H9 (cell line): Measurements from ENCODE around the gene CYB5RL. TPM values are rescaled to one million over a fixed set of nuclear protein-coding genes. Genes with fewer than 3 reads are reported as not detected.

Experiments
- DNase-seq: peaks from one replicate; pipeline ENCODE4 v3.0.0-alpha.2; 2017
- H2AFZ ChIP-seq: one replicate; pipeline ENCODE4 v1.6.1; 2013; ENCODE audit warnings: mild to moderate bottlenecking, low read length, control low read depth, moderate library complexity
- H2AK5ac ChIP-seq: 2 replicates; pipeline ENCODE4 v1.6.1; 2013; ENCODE audit warnings: low read length, control low read depth, mixed read lengths; ENCODE audit not compliant: insufficient read length
- H2BK120ac ChIP-seq: one replicate; pipeline ENCODE4 v1.6.1; 2013; ENCODE audit warnings: low read depth, mild to moderate bottlenecking, low read length, control low read depth, inconsistent platforms; ENCODE audit not compliant: poor library complexity, severe bottlenecking
- H2BK12ac ChIP-seq: 2 replicates; pipeline ENCODE4 v1.6.1; 2013; ENCODE audit warnings: low read length, control low read depth, mixed read lengths, low read depth; ENCODE audit not compliant: insufficient read length
- H2BK15ac ChIP-seq: 2 replicates; pipeline ENCODE4 v1.6.1; 2013; ENCODE audit warnings: low read depth, low read length, control low read depth
- H2BK20ac ChIP-seq: one replicate; pipeline ENCODE4 v1.6.1; 2013; ENCODE audit warnings: low read depth, mild to moderate bottlenecking, low read length, control low read depth, inconsistent platforms; ENCODE audit not compliant: poor library complexity, severe bottlenecking
- H2BK5ac ChIP-seq: 2 replicates; pipeline ENCODE4 v1.6.1; 2013; ENCODE audit warnings: low read length, control low read depth, mixed read lengths; ENCODE audit not compliant: insufficient read length
- H3K14ac ChIP-seq: 2 replicates; pipeline ENCODE4 v1.6.1; 2013; ENCODE audit warnings: low read length, control low read depth; ENCODE audit not compliant: insufficient read depth
- H3K18ac ChIP-seq: 2 replicates; pipeline ENCODE4 v1.6.1; 2013; ENCODE audit warnings: low read depth, mild to moderate bottlenecking, mixed read lengths, low read length, control low read depth; ENCODE audit not compliant: insufficient read length
- H3K23ac ChIP-seq: 2 replicates; pipeline ENCODE4 v1.6.1; 2013; ENCODE audit warnings: low read length, control low read depth, mixed read lengths, low read depth; ENCODE audit not compliant: insufficient read length
- H3K23me2 ChIP-seq: 2 replicates; pipeline ENCODE4 v1.6.1; 2013; ENCODE audit warnings: low read depth, mild to moderate bottlenecking, mixed read lengths, low read length, control low read depth; ENCODE audit not compliant: insufficient read length, poor library complexity, severe bottlenecking
- H3K27ac ChIP-seq: 2 replicates; pipeline ENCODE4 v1.5.1; 2013; ENCODE audit warnings: low read length, control low read depth, mixed read lengths, low read depth; ENCODE audit not compliant: insufficient read length
- H3K27me3 ChIP-seq: 2 replicates; pipeline ENCODE4 v1.6.1; 2013; ENCODE audit warnings: low read length, control low read depth, inconsistent platforms; ENCODE audit not compliant: insufficient read depth
- H3K4ac ChIP-seq: 2 replicates; pipeline ENCODE4 v1.6.1; 2013; ENCODE audit warnings: low read depth, mild to moderate bottlenecking, control low read depth, inconsistent platforms, low read length, moderate library complexity
- H3K4me1 ChIP-seq: 2 replicates; pipeline ENCODE4 v1.6.1; 2013; ENCODE audit warnings: low read length, control low read depth, inconsistent platforms; ENCODE audit not compliant: insufficient read depth
- H3K4me2 ChIP-seq: 2 replicates; pipeline ENCODE4 v1.6.1; 2013; ENCODE audit warnings: low read length, control low read depth, mixed read lengths; ENCODE audit not compliant: insufficient read length, insufficient read depth
- H3K56ac ChIP-seq: 2 replicates; pipeline ENCODE4 v1.6.1; 2013; ENCODE audit warnings: low read depth, mild to moderate bottlenecking, mixed read lengths, low read length, control low read depth; ENCODE audit not compliant: insufficient read length
- H3K79me1 ChIP-seq: 2 replicates; pipeline ENCODE4 v1.6.1; 2013; ENCODE audit warnings: low read depth, mild to moderate bottlenecking, moderate library complexity, low read length, control low read depth, inconsistent platforms; ENCODE audit not compliant: insufficient read depth, poor library complexity, severe bottlenecking
- H3K79me2 ChIP-seq: 2 replicates; pipeline ENCODE4 v1.6.1; 2013; ENCODE audit warnings: low read length, control low read depth, inconsistent platforms; ENCODE audit not compliant: insufficient read depth
- H3K9ac ChIP-seq: 2 replicates; pipeline ENCODE4 v1.6.1; 2013; ENCODE audit warnings: low read length, control low read depth, mixed read lengths; ENCODE audit not compliant: insufficient read length; ENCODE audit errors: extremely low read depth
- H3K9me3 ChIP-seq: one replicate; pipeline ENCODE4 v1.6.1; 2013; ENCODE audit warnings: low read depth, low read length, inconsistent platforms; ENCODE audit not compliant: control insufficient read depth
- H3T11ph ChIP-seq: one replicate; pipeline ENCODE4 v1.6.1; 2013; ENCODE audit warnings: mild to moderate bottlenecking, low read length, control low read depth, inconsistent platforms
- H4K20me1 ChIP-seq: one replicate; pipeline ENCODE4 v1.6.1; 2013; ENCODE audit not compliant: control insufficient read depth, insufficient read length, insufficient read depth
- H4K5ac ChIP-seq: 2 replicates; pipeline ENCODE4 v1.6.1; 2013; ENCODE audit warnings: low read depth, mild to moderate bottlenecking, mixed read lengths, low read length, control low read depth; ENCODE audit not compliant: insufficient read length
- H4K8ac ChIP-seq: replicated peaks from 2 replicates; pipeline ENCODE4 v1.6.1; 2013; ENCODE audit warnings: low read length, control low read depth, mixed read lengths, low read depth; ENCODE audit not compliant: insufficient read length
- H4K91ac ChIP-seq: 2 replicates; pipeline ENCODE4 v1.6.1; 2013; ENCODE audit warnings: low read depth, mild to moderate bottlenecking, moderate library complexity, mixed read lengths, low read length, control low read depth; ENCODE audit not compliant: insufficient read length
- H3K27ac Mint-ChIP-seq, 3 experiments: 2 replicates in 2 of 3; 3 replicates in 1 of 3; pipeline ENCODE4 v1.8.0; 2020 to 2021; ENCODE audit warnings: mixed read lengths in 3 of 3, mild to moderate bottlenecking in 1 of 3, moderate library complexity in 1 of 3
- H3K27me3 Mint-ChIP-seq: 2 replicates; pipeline ENCODE4 v1.8.0; 2021; ENCODE audit warnings: low read depth, mild to moderate bottlenecking, moderate library complexity, mixed read lengths
- H3K36me3 Mint-ChIP-seq, 3 experiments: 2 replicates in 2 of 3; 3 replicates in 1 of 3; pipeline ENCODE4 v1.8.0; 2020 to 2021; ENCODE audit warnings: low read depth in 3 of 3, mixed read lengths in 3 of 3; ENCODE audit not compliant: insufficient read depth in 1 of 3
- H3K4me1 Mint-ChIP-seq, 2 experiments: 2 replicates each; pipeline ENCODE4 v1.8.0; 2020; ENCODE audit warnings: mixed read lengths in 2 of 2
- H3K4me3 Mint-ChIP-seq, 2 experiments: 2 replicates in 1 of 2; 3 replicates in 1 of 2; pipeline ENCODE4 v1.8.0; 2020 to 2021; ENCODE audit warnings: mild to moderate bottlenecking in 2 of 2, mixed read lengths in 2 of 2, moderate library complexity in 1 of 2
- H3K9me3 Mint-ChIP-seq, 2 experiments: 2 replicates in 1 of 2; 3 replicates in 1 of 2; pipeline ENCODE4 v1.8.0; 2020; ENCODE audit warnings: mild to moderate bottlenecking in 2 of 2, mixed read lengths in 2 of 2, moderate library complexity in 1 of 2
- CTCF ChIP-seq: fragments of 200-600 bp; sonication (generic); conservative IDR thresholded peaks from 3 replicates; pipeline ENCODE4 v1.8.0; 2021; ENCODE audit warnings: antibody characterized with exemption, mild to moderate bottlenecking
- WGBS: extraction: QIAGEN DNeasy Blood & Tissue Kit; methylation state at CpG from one replicate; pipeline ENCODE4 v1.1.7; 2013; ENCODE audit warnings: missing lambda C conversion rate, low lambda C conversion rate, mixed read lengths; ENCODE audit not compliant: insufficient read length; ENCODE audit errors: extremely low coverage; 5-methylcytosine and 5-hydroxymethylcytosine counted together
- total RNA-seq: library from RNA; stranded (reverse); gene quantifications from 2 replicates; pipeline ENCODE4 v1.2.1, GENCODE V29; 2021

Gene CYB5RL
- total RNA-seq, 1 experiment from 2014 or later = 12.6 TPM

- Histone ChIP-seq H3T11ph (no peak overlapping the region), H4K8ac (no peak overlapping the region), H4K20me1 (no peaks in the 10 kb centered on the region), H3K18ac (no peak overlapping the region), H3K79me1 (no peaks in the 10 kb centered on the region), H2BK12ac (no peak overlapping the region), H3K79me2 (no peaks in the 10 kb centered on the region), H3K14ac (no peak overlapping the region), H4K91ac (no peak overlapping the region), H3K9ac (no peak overlapping the region), H3K4ac (no peak overlapping the region), H4K5ac (no peak overlapping the region), H3K4me2 (no peak overlapping the region), H3K4me1 (no peaks in the 10 kb centered on the region), H3K27ac (no peak overlapping the region), H3K56ac (no peak overlapping the region), H2AK5ac (no peak overlapping the region), H2BK5ac (no peak overlapping the region), H3K9me3 (no peaks in the 10 kb centered on the region), H3K23ac (no peak overlapping the region), H2BK15ac (no peak overlapping the region), H2BK120ac (no peak overlapping the region), H3K27me3 (no peaks in the 10 kb centered on the region), H2AFZ (no peak overlapping the region), H2BK20ac (no peak overlapping the region), H3K23me2 (no peaks in the 10 kb centered on the region)
- no peak overlapping the region for H3K4me3 Mint-ChIP-seq
- no peak for DNase-seq
- H3K4me1 Mint-ChIP-seq = peaks cover 32 to 38% of the 10 kb centered on the region in 2 experiments
- peaks cover 2% of the 10 kb centered on the region; the same call in 1 of the 2 replicates for H3K27me3 Mint-ChIP-seq
- H3K9me3 Mint-ChIP-seq = no peaks in the 10 kb centered on the region
- H3K36me3 Mint-ChIP-seq = peaks cover 7 to 29% (median 26%) of the 10 kb centered on the region in 3 experiments; a peak in 6 of 7 replicates
- TF ChIP-seq CTCF = no peak
- 100% methylated on average over 2 of the region's 6 CpGs for whole genome bisulfite sequencing
- peak overlapping the region in 2 of 3 experiments; percentile 19 to 82; a peak in 4 of 7 replicates for H3K27ac Mint-ChIP-seq
Observed at GRCh38 chr1:54225378-54225777, 25.5 kb upstream of the CYB5RL start.
